GM12864 (cell line): ENCODE data around the gene MYLK4.

ENCODE experiments used
- DNase-seq: peaks from one replicate; pipeline ENCODE4 v3.0.0-alpha.2; 2011; ENCODE audit warnings: low read depth
- H3K4me3 ChIP-seq: 2 replicates; pipeline ENCODE4 v1.5.1; 2011; ENCODE audit warnings: mild to moderate bottlenecking, low read depth, low read length, control low read depth
- TF ChIP-seq, protein P1 (sequence below): IDR thresholded peaks from 2 replicates; pipeline ENCODE4 v1.5.1; 2011; ENCODE audit warnings: low read depth, mild to moderate bottlenecking, moderate library complexity, low read length, control low read depth, inconsistent platforms; ENCODE audit errors: missing control alignments

MYLK4 gene

GRCh38 chr6:2794171-2794730, 43.5 kb upstream of the MYLK4 start:
- H3K4me3 ChIP-seq, result no peak overlapping the region
- TF ChIP-seq, protein P1, sequence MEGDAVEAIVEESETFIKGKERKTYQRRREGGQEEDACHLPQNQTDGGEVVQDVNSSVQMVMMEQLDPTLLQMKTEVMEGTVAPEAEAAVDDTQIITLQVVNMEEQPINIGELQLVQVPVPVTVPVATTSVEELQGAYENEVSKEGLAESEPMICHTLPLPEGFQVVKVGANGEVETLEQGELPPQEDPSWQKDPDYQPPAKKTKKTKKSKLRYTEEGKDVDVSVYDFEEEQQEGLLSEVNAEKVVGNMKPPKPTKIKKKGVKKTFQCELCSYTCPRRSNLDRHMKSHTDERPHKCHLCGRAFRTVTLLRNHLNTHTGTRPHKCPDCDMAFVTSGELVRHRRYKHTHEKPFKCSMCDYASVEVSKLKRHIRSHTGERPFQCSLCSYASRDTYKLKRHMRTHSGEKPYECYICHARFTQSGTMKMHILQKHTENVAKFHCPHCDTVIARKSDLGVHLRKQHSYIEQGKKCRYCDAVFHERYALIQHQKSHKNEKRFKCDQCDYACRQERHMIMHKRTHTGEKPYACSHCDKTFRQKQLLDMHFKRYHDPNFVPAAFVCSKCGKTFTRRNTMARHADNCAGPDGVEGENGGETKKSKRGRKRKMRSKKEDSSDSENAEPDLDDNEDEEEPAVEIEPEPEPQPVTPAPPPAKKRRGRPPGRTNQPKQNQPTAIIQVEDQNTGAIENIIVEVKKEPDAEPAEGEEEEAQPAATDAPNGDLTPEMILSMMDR, result no peak
- DNase-seq, result no peak

- H3K4me3 ChIP-seq, result no peak overlapping the region
- TF ChIP-seq, protein P1, result no peak
- DNase-seq, result no peak
These were observed 42.9 kb upstream of the MYLK4 start for GRCh38 chr6:2793534-2794151.

GRCh38 chr6:2792330-2793110, 41.8 kb upstream of the MYLK4 start:
- H3K4me3 ChIP-seq, result no peak overlapping the region
- no peak for DNase-seq
- TF ChIP-seq, protein P1, result no peak

DNA sequence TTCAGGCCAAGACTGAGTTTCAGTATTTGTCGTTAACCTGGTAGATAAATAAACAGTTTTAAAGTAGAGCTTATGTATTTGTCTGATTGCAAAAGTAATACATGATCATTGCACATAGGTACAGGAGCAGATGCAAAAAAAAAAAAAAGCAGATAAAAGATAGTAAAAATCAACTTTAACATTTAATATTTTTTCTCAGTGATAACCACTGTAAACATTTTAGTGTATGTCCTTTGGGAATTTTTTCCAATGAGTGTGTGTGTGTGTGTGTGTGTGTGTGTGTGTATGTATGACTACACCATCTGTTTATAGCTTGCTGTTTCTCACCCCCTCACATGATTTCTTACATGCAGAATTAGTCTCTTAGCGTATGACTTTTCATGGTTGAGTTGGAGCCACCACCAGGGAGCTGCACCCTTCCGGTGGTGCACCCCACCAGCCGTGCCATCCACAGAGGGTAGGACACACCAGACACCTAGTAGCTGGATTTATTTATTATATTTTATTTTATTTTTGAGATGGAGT, 40.8 kb upstream of the MYLK4 start:
- H3K4me3 ChIP-seq, result no peak overlapping the region
- no peak for DNase-seq
- TF ChIP-seq, protein P1, result no peak

GRCh38 chr6:2790588-2791449, 40.1 kb upstream of the MYLK4 start:
- TF ChIP-seq, protein P1, result peak; percentile 68
- H3K4me3 ChIP-seq, result no peak overlapping the region
- peak; percentile 22 for DNase-seq

- H3K4me3 ChIP-seq, result no peak overlapping the region
- no peak for DNase-seq
- TF ChIP-seq, protein P1, result no peak
These were observed 35.5 kb upstream of the MYLK4 start for GRCh38 chr6:2786269-2786668.
